ENCODE data around the gene IWS1. TPM values are rescaled to one million over a fixed set of nuclear protein-coding genes. Genes with fewer than 3 reads are reported as not detected.

The IWS1 gene
- total RNA-seq, 1 experiment from 2014 or later: 70.5 TPM

DNA sequence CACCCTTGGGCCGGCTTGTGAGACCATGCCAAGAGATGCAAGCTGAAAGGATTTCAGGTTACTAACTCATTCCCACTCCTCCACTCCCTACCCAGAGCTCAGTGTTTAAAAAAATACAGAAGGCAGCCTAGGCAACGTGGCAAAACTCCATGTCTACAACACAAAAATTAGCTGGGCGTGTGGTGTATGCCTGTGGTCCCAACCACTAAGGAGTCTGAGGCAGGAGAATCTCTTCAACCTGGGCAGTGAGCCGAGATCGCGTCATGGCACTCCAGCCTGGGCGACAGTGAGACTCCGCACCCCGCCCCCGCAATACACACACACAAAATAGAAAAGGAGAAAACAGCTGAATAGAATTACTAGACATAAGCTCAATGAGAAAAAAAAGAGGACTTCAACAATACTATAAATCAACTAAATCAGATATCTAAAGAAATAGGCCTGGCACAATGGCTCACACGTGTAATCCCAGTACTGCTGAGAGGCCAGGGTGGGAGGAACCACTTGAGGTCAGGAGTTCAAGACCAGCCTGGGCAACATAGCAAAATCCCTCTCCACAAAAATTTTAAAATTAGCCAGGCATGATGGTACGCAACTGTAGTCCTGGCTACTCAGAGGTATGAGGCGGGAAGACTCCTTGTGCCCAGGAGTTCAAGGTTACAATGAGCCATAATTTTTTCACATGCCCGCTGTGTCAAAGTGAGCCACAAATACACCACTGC, 10.1 kb downstream of the IWS1 start:
- H3K4me1 Mint-ChIP-seq: peaks cover 44% of the 10 kb centered on the region

More for the DNA sequence above, 10.1 kb downstream of the IWS1 start:
- H3K36me3 Mint-ChIP-seq: peaks cover 23% of the 10 kb centered on the region
- TF ChIP-seq, protein P1, sequence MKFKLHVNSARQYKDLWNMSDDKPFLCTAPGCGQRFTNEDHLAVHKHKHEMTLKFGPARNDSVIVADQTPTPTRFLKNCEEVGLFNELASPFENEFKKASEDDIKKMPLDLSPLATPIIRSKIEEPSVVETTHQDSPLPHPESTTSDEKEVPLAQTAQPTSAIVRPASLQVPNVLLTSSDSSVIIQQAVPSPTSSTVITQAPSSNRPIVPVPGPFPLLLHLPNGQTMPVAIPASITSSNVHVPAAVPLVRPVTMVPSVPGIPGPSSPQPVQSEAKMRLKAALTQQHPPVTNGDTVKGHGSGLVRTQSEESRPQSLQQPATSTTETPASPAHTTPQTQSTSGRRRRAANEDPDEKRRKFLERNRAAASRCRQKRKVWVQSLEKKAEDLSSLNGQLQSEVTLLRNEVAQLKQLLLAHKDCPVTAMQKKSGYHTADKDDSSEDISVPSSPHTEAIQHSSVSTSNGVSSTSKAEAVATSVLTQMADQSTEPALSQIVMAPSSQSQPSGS (CRISPR knock-in tag; IDR thresholded peaks at IDR 0.05; ENCODE audit: borderline replicate concordance, low read depth): no peak
- TF ChIP-seq RORB (CRISPR knock-in tag; IDR thresholded peaks at IDR 0.05) (no peak), ZNF317 (CRISPR knock-in tag; IDR thresholded peaks at IDR 0.05; ENCODE audit: borderline replicate concordance, low read depth) (no peak), JUN (CRISPR knock-in tag; IDR thresholded peaks at IDR 0.05) (no peak), NR1H2 (CRISPR knock-in tag; IDR thresholded peaks at IDR 0.05) (no peak), SMAD4 (CRISPR knock-in tag; IDR thresholded peaks at IDR 0.05) (no peak), TCF7 (CRISPR knock-in tag; IDR thresholded peaks at IDR 0.05; ENCODE audit: low read depth) (no peak), ZNF671 (CRISPR knock-in tag; IDR thresholded peaks at IDR 0.05) (no peak), FOXJ3 (CRISPR knock-in tag; IDR thresholded peaks at IDR 0.05; ENCODE audit: borderline replicate concordance) (no peak)
- TF ChIP-seq, protein P2, sequence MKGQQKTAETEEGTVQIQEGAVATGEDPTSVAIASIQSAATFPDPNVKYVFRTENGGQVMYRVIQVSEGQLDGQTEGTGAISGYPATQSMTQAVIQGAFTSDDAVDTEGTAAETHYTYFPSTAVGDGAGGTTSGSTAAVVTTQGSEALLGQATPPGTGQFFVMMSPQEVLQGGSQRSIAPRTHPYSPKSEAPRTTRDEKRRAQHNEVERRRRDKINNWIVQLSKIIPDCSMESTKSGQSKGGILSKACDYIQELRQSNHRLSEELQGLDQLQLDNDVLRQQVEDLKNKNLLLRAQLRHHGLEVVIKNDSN (CRISPR knock-in tag; IDR thresholded peaks at IDR 0.05): no peak
- TF ChIP-seq, protein P3, sequence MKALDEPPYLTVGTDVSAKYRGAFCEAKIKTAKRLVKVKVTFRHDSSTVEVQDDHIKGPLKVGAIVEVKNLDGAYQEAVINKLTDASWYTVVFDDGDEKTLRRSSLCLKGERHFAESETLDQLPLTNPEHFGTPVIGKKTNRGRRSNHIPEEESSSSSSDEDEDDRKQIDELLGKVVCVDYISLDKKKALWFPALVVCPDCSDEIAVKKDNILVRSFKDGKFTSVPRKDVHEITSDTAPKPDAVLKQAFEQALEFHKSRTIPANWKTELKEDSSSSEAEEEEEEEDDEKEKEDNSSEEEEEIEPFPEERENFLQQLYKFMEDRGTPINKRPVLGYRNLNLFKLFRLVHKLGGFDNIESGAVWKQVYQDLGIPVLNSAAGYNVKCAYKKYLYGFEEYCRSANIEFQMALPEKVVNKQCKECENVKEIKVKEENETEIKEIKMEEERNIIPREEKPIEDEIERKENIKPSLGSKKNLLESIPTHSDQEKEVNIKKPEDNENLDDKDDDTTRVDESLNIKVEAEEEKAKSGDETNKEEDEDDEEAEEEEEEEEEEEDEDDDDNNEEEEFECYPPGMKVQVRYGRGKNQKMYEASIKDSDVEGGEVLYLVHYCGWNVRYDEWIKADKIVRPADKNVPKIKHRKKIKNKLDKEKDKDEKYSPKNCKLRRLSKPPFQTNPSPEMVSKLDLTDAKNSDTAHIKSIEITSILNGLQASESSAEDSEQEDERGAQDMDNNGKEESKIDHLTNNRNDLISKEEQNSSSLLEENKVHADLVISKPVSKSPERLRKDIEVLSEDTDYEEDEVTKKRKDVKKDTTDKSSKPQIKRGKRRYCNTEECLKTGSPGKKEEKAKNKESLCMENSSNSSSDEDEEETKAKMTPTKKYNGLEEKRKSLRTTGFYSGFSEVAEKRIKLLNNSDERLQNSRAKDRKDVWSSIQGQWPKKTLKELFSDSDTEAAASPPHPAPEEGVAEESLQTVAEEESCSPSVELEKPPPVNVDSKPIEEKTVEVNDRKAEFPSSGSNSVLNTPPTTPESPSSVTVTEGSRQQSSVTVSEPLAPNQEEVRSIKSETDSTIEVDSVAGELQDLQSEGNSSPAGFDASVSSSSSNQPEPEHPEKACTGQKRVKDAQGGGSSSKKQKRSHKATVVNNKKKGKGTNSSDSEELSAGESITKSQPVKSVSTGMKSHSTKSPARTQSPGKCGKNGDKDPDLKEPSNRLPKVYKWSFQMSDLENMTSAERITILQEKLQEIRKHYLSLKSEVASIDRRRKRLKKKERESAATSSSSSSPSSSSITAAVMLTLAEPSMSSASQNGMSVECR (CRISPR knock-in tag; IDR thresholded peaks at IDR 0.05; ENCODE audit: borderline replicate concordance): no peak
- TF ChIP-seq, protein P4, sequence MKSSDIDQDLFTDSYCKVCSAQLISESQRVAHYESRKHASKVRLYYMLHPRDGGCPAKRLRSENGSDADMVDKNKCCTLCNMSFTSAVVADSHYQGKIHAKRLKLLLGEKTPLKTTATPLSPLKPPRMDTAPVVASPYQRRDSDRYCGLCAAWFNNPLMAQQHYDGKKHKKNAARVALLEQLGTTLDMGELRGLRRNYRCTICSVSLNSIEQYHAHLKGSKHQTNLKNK (CRISPR knock-in tag; IDR thresholded peaks at IDR 0.05): no peak
- TF ChIP-seq, protein P5, sequence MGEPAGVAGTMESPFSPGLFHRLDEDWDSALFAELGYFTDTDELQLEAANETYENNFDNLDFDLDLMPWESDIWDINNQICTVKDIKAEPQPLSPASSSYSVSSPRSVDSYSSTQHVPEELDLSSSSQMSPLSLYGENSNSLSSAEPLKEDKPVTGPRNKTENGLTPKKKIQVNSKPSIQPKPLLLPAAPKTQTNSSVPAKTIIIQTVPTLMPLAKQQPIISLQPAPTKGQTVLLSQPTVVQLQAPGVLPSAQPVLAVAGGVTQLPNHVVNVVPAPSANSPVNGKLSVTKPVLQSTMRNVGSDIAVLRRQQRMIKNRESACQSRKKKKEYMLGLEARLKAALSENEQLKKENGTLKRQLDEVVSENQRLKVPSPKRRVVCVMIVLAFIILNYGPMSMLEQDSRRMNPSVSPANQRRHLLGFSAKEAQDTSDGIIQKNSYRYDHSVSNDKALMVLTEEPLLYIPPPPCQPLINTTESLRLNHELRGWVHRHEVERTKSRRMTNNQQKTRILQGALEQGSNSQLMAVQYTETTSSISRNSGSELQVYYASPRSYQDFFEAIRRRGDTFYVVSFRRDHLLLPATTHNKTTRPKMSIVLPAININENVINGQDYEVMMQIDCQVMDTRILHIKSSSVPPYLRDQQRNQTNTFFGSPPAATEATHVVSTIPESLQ (CRISPR knock-in tag; IDR thresholded peaks at IDR 0.05): no peak
- TF ChIP-seq, protein P6, sequence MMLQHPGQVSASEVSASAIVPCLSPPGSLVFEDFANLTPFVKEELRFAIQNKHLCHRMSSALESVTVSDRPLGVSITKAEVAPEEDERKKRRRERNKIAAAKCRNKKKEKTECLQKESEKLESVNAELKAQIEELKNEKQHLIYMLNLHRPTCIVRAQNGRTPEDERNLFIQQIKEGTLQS (CRISPR knock-in tag; conservative IDR thresholded peaks at IDR 0.05): no peak
- TF ChIP-seq, protein P7, sequence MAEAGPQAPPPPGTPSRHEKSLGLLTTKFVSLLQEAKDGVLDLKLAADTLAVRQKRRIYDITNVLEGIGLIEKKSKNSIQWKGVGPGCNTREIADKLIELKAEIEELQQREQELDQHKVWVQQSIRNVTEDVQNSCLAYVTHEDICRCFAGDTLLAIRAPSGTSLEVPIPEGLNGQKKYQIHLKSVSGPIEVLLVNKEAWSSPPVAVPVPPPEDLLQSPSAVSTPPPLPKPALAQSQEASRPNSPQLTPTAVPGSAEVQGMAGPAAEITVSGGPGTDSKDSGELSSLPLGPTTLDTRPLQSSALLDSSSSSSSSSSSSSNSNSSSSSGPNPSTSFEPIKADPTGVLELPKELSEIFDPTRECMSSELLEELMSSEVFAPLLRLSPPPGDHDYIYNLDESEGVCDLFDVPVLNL (CRISPR knock-in tag; IDR thresholded peaks at IDR 0.05; ENCODE audit: borderline replicate concordance, low read depth): no peak
- DNase-seq (ENCODE audit: low spot score) (no peak), ATAC-seq (no peak)
- CTCF ChIA-PET: interaction anchor here (1.5 kb wide), 1 partner anchor 75 kb away, joined by 7 read pairs; no protein-coding TSS in a partner anchor
- H3K4me3 Mint-ChIP-seq: no peak overlapping the region
- no peaks in the 10 kb centered on the region for H3K9me3 Mint-ChIP-seq
- H3K27ac Mint-ChIP-seq: peak overlapping the region; percentile 65
- no peaks in the 10 kb centered on the region for H3K27me3 Mint-ChIP-seq (ENCODE audit: low read depth)
- POLR2A ChIA-PET: interaction anchor here (2.1 kb wide), 1 partner anchor 10 kb away, joined by 10 read pairs; the partner anchor contains the start of gene IWS1
